HUES64 (cell line): ENCODE data around the gene MYBL2.

ENCODE experiments used
- H3K27ac ChIP-seq: 2 replicates; pipeline ENCODE4 v1.7.0; 2013; ENCODE audit warnings: low read depth, low read length, inconsistent platforms
- H3K27me3 ChIP-seq: 2 replicates; pipeline ENCODE4 v1.6.1; 2013; ENCODE audit warnings: mild to moderate bottlenecking, low read length; ENCODE audit not compliant: insufficient read depth
- H3K36me3 ChIP-seq: 2 replicates; pipeline ENCODE4 v1.6.1; 2013; ENCODE audit warnings: mild to moderate bottlenecking, low read length; ENCODE audit not compliant: insufficient read depth
- H3K4me1 ChIP-seq: 2 replicates; pipeline ENCODE4 v1.6.1; 2013; ENCODE audit warnings: mild to moderate bottlenecking, low read length, moderate library complexity; ENCODE audit not compliant: insufficient read depth
- H3K4me3 ChIP-seq: 2 replicates; pipeline ENCODE4 v1.5.1; 2013; ENCODE audit warnings: mild to moderate bottlenecking, low read length, moderate library complexity
- H3K9ac ChIP-seq: 2 replicates; pipeline ENCODE4 v1.6.1; 2013; ENCODE audit warnings: mild to moderate bottlenecking, low read depth, low read length
- H3K9me3 ChIP-seq: 2 replicates; pipeline ENCODE4 v1.6.1; 2013; ENCODE audit warnings: low read depth, low read length; ENCODE audit not compliant: insufficient read depth
- WGBS: fragments of 150-250, 120-280 bp; methylation state at CpG from one replicate; pipeline ENCODE4 v1.1.7; 2013; ENCODE audit warnings: missing lambda C conversion rate; 5-methylcytosine and 5-hydroxymethylcytosine counted together

MYBL2 gene

GRCh38 chr20:43658723-43659419, 8.0 kb upstream of the MYBL2 start:
- H3K4me1 ChIP-seq, result peaks cover 6% of the 10 kb centered on the region
- no peak overlapping the region for H3K9ac ChIP-seq
- no peak overlapping the region for H3K27ac ChIP-seq
- no peaks in the 10 kb centered on the region for H3K36me3 ChIP-seq
- 0 out of 2 replicates have a peak, but pooled peaks cover 3% of the 10 kb centered on the region for H3K27me3 ChIP-seq
- no peaks in the 10 kb centered on the region for H3K9me3 ChIP-seq
- WGBS, result 71% methylated on average over 6 of the region's 6 CpGs
- H3K4me3 ChIP-seq, result no peak overlapping the region

- peaks cover 7% of the 10 kb centered on the region; the same call in 1 of the 2 replicates for H3K27me3 ChIP-seq
- 89% methylated on average over 2 of the region's 2 CpGs for WGBS
- no peak overlapping the region for H3K9ac ChIP-seq
- no peaks in the 10 kb centered on the region for H3K9me3 ChIP-seq
- no peak overlapping the region for H3K4me3 ChIP-seq
- H3K36me3 ChIP-seq, result no peaks in the 10 kb centered on the region
- no peak overlapping the region for H3K27ac ChIP-seq
- peaks cover 3% of the 10 kb centered on the region for H3K4me1 ChIP-seq
Observed at GRCh38 chr20:43662943-43663655, 3.8 kb upstream of the MYBL2 start.

- Histone ChIP-seq H3K36me3 (peaks cover 14% of the 10 kb centered on the region), H3K9me3 (no peaks in the 10 kb centered on the region), H3K4me1 (no peaks in the 10 kb centered on the region), H3K9ac (no peak overlapping the region), H3K4me3 (no peak overlapping the region), H3K27me3 (peaks cover 7% of the 10 kb centered on the region; the same call in 1 of the 2 replicates), H3K27ac (no peak overlapping the region)
- WGBS, result 74% methylated on average over 5 of the region's 6 CpGs
Observed at GRCh38 chr20:43665466-43666176, 1.3 kb upstream of the MYBL2 start.

GRCh38 chr20:43667341-43668132, 623 bp downstream of the MYBL2 start:
- Histone ChIP-seq H3K27ac (peak overlapping the region; percentile 69; the same call in 1 of the 2 replicates), H3K4me1 (no peaks in the 10 kb centered on the region)
- WGBS, result 4% methylated on average over 33 of the region's 34 CpGs

GRCh38 chr20:43669332-43669731, 2.4 kb downstream of the MYBL2 start:
- Histone ChIP-seq H3K27me3 (peaks cover 4% of the 10 kb centered on the region; the same call in 1 of the 2 replicates), H3K4me3 (no peak overlapping the region), H3K9me3 (no peaks in the 10 kb centered on the region), H3K36me3 (peaks cover 37% of the 10 kb centered on the region), H3K9ac (no peak overlapping the region), H3K4me1 (no peaks in the 10 kb centered on the region), H3K27ac (no peak overlapping the region)
- 92% methylated on average over 2 of the region's 3 CpGs for WGBS

More at GRCh38 chr20:43667341-43668132, 623 bp downstream of the MYBL2 start:
- no peaks in the 10 kb centered on the region for H3K9me3 ChIP-seq
- peaks cover 7% of the 10 kb centered on the region; the same call in 1 of the 2 replicates for H3K27me3 ChIP-seq
- peak overlapping the region; percentile 86 for H3K4me3 ChIP-seq
- H3K9ac ChIP-seq, result peak overlapping the region; percentile 91
- peaks cover 21% of the 10 kb centered on the region for H3K36me3 ChIP-seq

GRCh38 chr20:43670423-43670822, 3.5 kb downstream of the MYBL2 start:
- no peaks in the 10 kb centered on the region for H3K4me1 ChIP-seq
- H3K27ac ChIP-seq, result no peak overlapping the region
- H3K9ac ChIP-seq, result no peak overlapping the region
- H3K27me3 ChIP-seq, result peaks cover 4% of the 10 kb centered on the region; the same call in 1 of the 2 replicates
- no peak overlapping the region for H3K4me3 ChIP-seq
- WGBS, result 91% methylated on average over 2 of the region's 2 CpGs
- no peaks in the 10 kb centered on the region for H3K9me3 ChIP-seq
- peaks cover 46% of the 10 kb centered on the region for H3K36me3 ChIP-seq

- Histone ChIP-seq H3K4me1 (no peaks in the 10 kb centered on the region), H3K27ac (no peak overlapping the region), H3K9me3 (no peaks in the 10 kb centered on the region), H3K9ac (no peak overlapping the region), H3K27me3 (no peaks in the 10 kb centered on the region), H3K36me3 (peaks cover 68% of the 10 kb centered on the region), H3K4me3 (no peak overlapping the region)
- 100% methylated on average over 5 of the region's 5 CpGs for WGBS
Observed at GRCh38 chr20:43676368-43676767, 9.5 kb downstream of the MYBL2 start.

GRCh38 chr20:43680981-43681380, 14.1 kb downstream of the MYBL2 start:
- 97% methylated on average over 7 of the region's 7 CpGs for WGBS

GRCh38 chr20:43681468-43681942, 14.6 kb downstream of the MYBL2 start:
- WGBS, result 82% methylated on average over 8 of the region's 8 CpGs
- Histone ChIP-seq H3K36me3 (peaks cover 62% of the 10 kb centered on the region), H3K27ac (no peak overlapping the region)

More at GRCh38 chr20:43680981-43681380, 14.1 kb downstream of the MYBL2 start:
- peaks cover 60% of the 10 kb centered on the region for H3K36me3 ChIP-seq
- no peak overlapping the region for H3K27ac ChIP-seq
- H3K9me3 ChIP-seq, result no peaks in the 10 kb centered on the region
- no peak overlapping the region for H3K4me3 ChIP-seq
- H3K4me1 ChIP-seq, result no peaks in the 10 kb centered on the region
- H3K9ac ChIP-seq, result no peak overlapping the region
- H3K27me3 ChIP-seq, result no peaks in the 10 kb centered on the region

GRCh38 chr20:43681991-43682410, 15.1 kb downstream of the MYBL2 start:
- H3K27ac ChIP-seq, result no peak overlapping the region
- H3K9ac ChIP-seq, result no peak overlapping the region
- WGBS, result 90% methylated on average over 2 of the region's 2 CpGs

More at GRCh38 chr20:43681468-43681942, 14.6 kb downstream of the MYBL2 start:
- no peak overlapping the region for H3K9ac ChIP-seq
- no peaks in the 10 kb centered on the region for H3K27me3 ChIP-seq
- no peak overlapping the region for H3K4me3 ChIP-seq
- H3K4me1 ChIP-seq, result no peaks in the 10 kb centered on the region
- no peaks in the 10 kb centered on the region for H3K9me3 ChIP-seq

More at GRCh38 chr20:43681991-43682410, 15.1 kb downstream of the MYBL2 start:
- Histone ChIP-seq H3K27me3 (no peaks in the 10 kb centered on the region), H3K36me3 (peaks cover 62% of the 10 kb centered on the region), H3K4me3 (no peak overlapping the region), H3K9me3 (no peaks in the 10 kb centered on the region), H3K4me1 (no peaks in the 10 kb centered on the region)
